WTC11 (cell line): ENCODE data around the gene ZCWPW1.

Source experiments
- FOXP1 ChIP-seq: sonication (generic); formaldehyde crosslinking; IDR thresholded peaks from 2 replicates; pipeline ENCODE4 v1.8.0; 2022; ENCODE audit warnings: missing genetic modification reagents, mild to moderate bottlenecking, moderate library complexity, borderline replicate concordance
- GTF2I ChIP-seq: fragments of 250-450 bp; sonication (Bioruptor Pico); conservative IDR thresholded peaks from 2 replicates; pipeline ENCODE4 v1.4.0; 2021; ENCODE audit warnings: mild to moderate bottlenecking
- IRF1 ChIP-seq: sonication (generic); formaldehyde crosslinking; IDR thresholded peaks from 2 replicates; pipeline ENCODE4 v1.8.0; 2023; ENCODE audit warnings: missing genetic modification reagents
- NFYB ChIP-seq: sonication (generic); formaldehyde crosslinking; conservative IDR thresholded peaks from 2 replicates; pipeline ENCODE4 v1.8.0; 2022; ENCODE audit warnings: low read depth, missing genetic modification reagents
- PRDM15 ChIP-seq: sonication (generic); formaldehyde crosslinking; IDR thresholded peaks from 2 replicates; pipeline ENCODE4 v1.8.0; 2022; ENCODE audit warnings: missing genetic modification reagents
- SP1 ChIP-seq: sonication (generic); formaldehyde crosslinking; conservative IDR thresholded peaks from 2 replicates; pipeline ENCODE4 v1.8.1; 2022; ENCODE audit warnings: missing genetic modification reagents
- TCF7 ChIP-seq: sonication (generic); formaldehyde crosslinking; IDR thresholded peaks from 2 replicates; pipeline ENCODE4 v1.8.0; 2022; ENCODE audit warnings: mild to moderate bottlenecking, low read depth, missing genetic modification reagents, moderate library complexity
- ZBTB21 ChIP-seq: sonication (generic); formaldehyde crosslinking; IDR thresholded peaks from 2 replicates; pipeline ENCODE4 v1.8.1; 2023; ENCODE audit warnings: mild to moderate bottlenecking, missing genetic modification reagents, borderline replicate concordance
- ZNF396 ChIP-seq: fragments of 250-450 bp; sonication (Bioruptor Pico); IDR thresholded peaks from 2 replicates; pipeline ENCODE4 v1.8.0; 2021; ENCODE audit warnings: mild to moderate bottlenecking, moderate library complexity, borderline replicate concordance
- TF ChIP-seq, protein P1 (sequence below): fragments of 200-600 bp; IDR thresholded peaks from 2 replicates; pipeline ENCODE4 v1.8.0; 2022; ENCODE audit warnings: antibody characterized with exemption
- TF ChIP-seq, protein P2 (sequence below): sonication (generic); formaldehyde crosslinking; IDR thresholded peaks from 2 replicates; pipeline ENCODE4 v1.8.1; 2023; ENCODE audit warnings: mild to moderate bottlenecking, missing genetic modification reagents, moderate library complexity

GRCh38 chr7:100472121-100472851 is 43.8 kb upstream of the ZCWPW1 start:
- TF ChIP-seq, protein P1, sequence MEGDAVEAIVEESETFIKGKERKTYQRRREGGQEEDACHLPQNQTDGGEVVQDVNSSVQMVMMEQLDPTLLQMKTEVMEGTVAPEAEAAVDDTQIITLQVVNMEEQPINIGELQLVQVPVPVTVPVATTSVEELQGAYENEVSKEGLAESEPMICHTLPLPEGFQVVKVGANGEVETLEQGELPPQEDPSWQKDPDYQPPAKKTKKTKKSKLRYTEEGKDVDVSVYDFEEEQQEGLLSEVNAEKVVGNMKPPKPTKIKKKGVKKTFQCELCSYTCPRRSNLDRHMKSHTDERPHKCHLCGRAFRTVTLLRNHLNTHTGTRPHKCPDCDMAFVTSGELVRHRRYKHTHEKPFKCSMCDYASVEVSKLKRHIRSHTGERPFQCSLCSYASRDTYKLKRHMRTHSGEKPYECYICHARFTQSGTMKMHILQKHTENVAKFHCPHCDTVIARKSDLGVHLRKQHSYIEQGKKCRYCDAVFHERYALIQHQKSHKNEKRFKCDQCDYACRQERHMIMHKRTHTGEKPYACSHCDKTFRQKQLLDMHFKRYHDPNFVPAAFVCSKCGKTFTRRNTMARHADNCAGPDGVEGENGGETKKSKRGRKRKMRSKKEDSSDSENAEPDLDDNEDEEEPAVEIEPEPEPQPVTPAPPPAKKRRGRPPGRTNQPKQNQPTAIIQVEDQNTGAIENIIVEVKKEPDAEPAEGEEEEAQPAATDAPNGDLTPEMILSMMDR, result no peak
- TF ChIP-seq SP1 (CRISPR knock-in tag) (no peak), PRDM15 (CRISPR knock-in tag) (no peak), TCF7 (CRISPR knock-in tag) (no peak), IRF1 (CRISPR knock-in tag) (no peak), ZNF396 (CRISPR knock-in tag) (no peak), GTF2I (CRISPR knock-in tag) (no peak), NFYB (CRISPR knock-in tag) (no peak), ZBTB21 (no peak), FOXP1 (CRISPR knock-in tag) (no peak)
- TF ChIP-seq, protein P2, sequence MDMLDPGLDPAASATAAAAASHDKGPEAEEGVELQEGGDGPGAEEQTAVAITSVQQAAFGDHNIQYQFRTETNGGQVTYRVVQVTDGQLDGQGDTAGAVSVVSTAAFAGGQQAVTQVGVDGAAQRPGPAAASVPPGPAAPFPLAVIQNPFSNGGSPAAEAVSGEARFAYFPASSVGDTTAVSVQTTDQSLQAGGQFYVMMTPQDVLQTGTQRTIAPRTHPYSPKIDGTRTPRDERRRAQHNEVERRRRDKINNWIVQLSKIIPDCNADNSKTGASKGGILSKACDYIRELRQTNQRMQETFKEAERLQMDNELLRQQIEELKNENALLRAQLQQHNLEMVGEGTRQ (CRISPR knock-in tag), result no peak
